Natural killer cell (primary cell): ENCODE results near the gene MAML3. TPM values are rescaled to one million over a fixed set of nuclear protein-coding genes. Genes with fewer than 3 reads are reported as not detected.

ENCODE experiments used
- ATAC-seq, 3 donors: fragments of 150-1000 bp in 2 of 3; fragments of 200-7000 bp in 1 of 3; cut with Tn5 transposase; 1 replicate in 1 of 3; 2 replicates in 2 of 3; pipeline ENCODE4 v1.10.0; 2021; ENCODE audit warnings: mild to moderate bottlenecking in 2 of 3, moderate library complexity in 2 of 3
- DNase-seq, 2 donors: peaks; one replicate each; pipeline versions ENCODE4 v3.0.0 to v3.0.0-alpha.2; 2013 to 2021; ENCODE audit warnings: mixed read lengths in 1 of 2
- H3K27ac ChIP-seq: one replicate; pipeline ENCODE4 v1.5.1; 2013; ENCODE audit warnings: mild to moderate bottlenecking, low read length
- H3K27me3 ChIP-seq: one replicate; pipeline ENCODE4 v1.6.1; 2013; ENCODE audit warnings: low read length; ENCODE audit not compliant: control insufficient read depth, insufficient read depth
- H3K36me3 ChIP-seq: one replicate; pipeline ENCODE4 v1.6.1; 2013; ENCODE audit warnings: low read length; ENCODE audit not compliant: control insufficient read depth, insufficient read depth
- H3K4me1 ChIP-seq: one replicate; pipeline ENCODE4 v1.6.1; 2013; ENCODE audit warnings: low read length; ENCODE audit not compliant: control insufficient read depth, insufficient read depth
- H3K4me3 ChIP-seq: one replicate; pipeline ENCODE4 v1.5.1; 2013; ENCODE audit warnings: low read length
- H3K9me3 ChIP-seq: one replicate; pipeline ENCODE4 v1.6.1; 2013; ENCODE audit warnings: low read length; ENCODE audit not compliant: control insufficient read depth, insufficient read depth
- H3K27ac Mint-ChIP-seq, 2 donors: one replicate each; pipeline ENCODE4 v1.8.0; 2022; ENCODE audit warnings: mild to moderate bottlenecking in 2 of 2, mixed read lengths in 2 of 2, moderate library complexity in 1 of 2
- H3K27me3 Mint-ChIP-seq, 2 donors: one replicate each; pipeline ENCODE4 v1.8.0; 2022; ENCODE audit warnings: low read depth in 2 of 2, mixed read lengths in 2 of 2
- H3K36me3 Mint-ChIP-seq: one replicate; pipeline ENCODE4 v1.8.0; 2022; ENCODE audit warnings: mixed read lengths
- H3K4me1 Mint-ChIP-seq, 2 donors: one replicate each; pipeline ENCODE4 v1.8.0; 2022; ENCODE audit warnings: mixed read lengths in 2 of 2
- H3K4me3 Mint-ChIP-seq: one replicate; pipeline ENCODE4 v1.8.0; 2022; ENCODE audit warnings: mild to moderate bottlenecking, moderate library complexity, mixed read lengths
- H3K9me3 Mint-ChIP-seq, 2 donors: one replicate each; pipeline ENCODE4 v1.8.0; 2022; ENCODE audit warnings: mixed read lengths in 2 of 2
- CTCF ChIP-seq: fragments of 200-600 bp; IDR thresholded peaks from one replicate; pipeline ENCODE4 v1.8.0; 2022; ENCODE audit warnings: antibody characterized with exemption
- WGBS: methylation state at CpG from one replicate; pipeline ENCODE4 v1.1.7; 2013; ENCODE audit warnings: missing lambda C conversion rate; ENCODE audit not compliant: insufficient coverage; 5-methylcytosine and 5-hydroxymethylcytosine counted together
- intact Hi-C: fragments of 100-400 bp; cut with micrococcal nuclease; formaldehyde crosslinking; loops from one replicate; pipeline ENCODE4 v1.14.2; 2022
- total RNA-seq, 4 donors: library from RNA; stranded (reverse); fragments of 120-200 nt in 1 of 4; gene quantifications; one replicate each; pipeline versions ENCODE4 v1.2.3 to v1.2.4, GENCODE V29; 2013 to 2022

MAML3 gene
- total RNA-seq, 3 donors from 2014 or later (not counting 1 experiment from before 2014, with no cell fraction given), result 1.7 to 5.6 (median 2.8) TPM

GRCh38 chr4:140134746-140135425 is 19.1 kb downstream of the MAML3 start:
- no peak overlapping the region for H3K4me3 ChIP-seq
- no peak for DNase-seq
- no peaks in the 10 kb centered on the region for H3K9me3 Mint-ChIP-seq

GRCh38 chr4:140133576-140133975 is 20.4 kb downstream of the MAML3 start:
- Mint-ChIP-seq H3K27me3 (peaks cover 13 to 18% of the 10 kb centered on the region in 2 donors), H3K4me1 (no peaks in the 10 kb centered on the region), H3K27ac (no peak overlapping the region), H3K9me3 (no peaks in the 10 kb centered on the region), H3K4me3 (no peak overlapping the region), H3K36me3 (no peaks in the 10 kb centered on the region)
- TF ChIP-seq CTCF, result no peak
- H3K4me1 ChIP-seq, result no peaks in the 10 kb centered on the region
- WGBS, result 100% methylated on average over 2 of the region's 3 CpGs
- ATAC-seq (no peak), DNase-seq (no peak)
- no peaks in the 10 kb centered on the region for H3K9me3 ChIP-seq
- intact Hi-C loops, result no loop called here
- no peaks in the 10 kb centered on the region for H3K27me3 ChIP-seq
- no peak overlapping the region for H3K27ac ChIP-seq
- H3K4me3 ChIP-seq, result no peak overlapping the region
- no peaks in the 10 kb centered on the region for H3K36me3 ChIP-seq

More at GRCh38 chr4:140134746-140135425, 19.1 kb downstream of the MAML3 start:
- Histone ChIP-seq H3K9me3 (no peaks in the 10 kb centered on the region), H3K4me1 (no peaks in the 10 kb centered on the region), H3K36me3 (no peaks in the 10 kb centered on the region), H3K27me3 (no peaks in the 10 kb centered on the region), H3K27ac (no peak overlapping the region)
- Mint-ChIP-seq H3K27ac (no peak overlapping the region), H3K4me3 (no peak overlapping the region), H3K36me3 (no peaks in the 10 kb centered on the region), H3K27me3 (peaks cover 13 to 18% of the 10 kb centered on the region in 2 donors), H3K4me1 (no peaks in the 10 kb centered on the region)
- no peak for ATAC-seq
- TF ChIP-seq CTCF, result no peak
- WGBS, result 84% methylated on average over 9 of the region's 9 CpGs
- intact Hi-C loops, result no loop called here

- ATAC-seq (no peak), DNase-seq (no peak)
- H3K4me3 ChIP-seq, result no peak overlapping the region
- H3K4me1 ChIP-seq, result no peaks in the 10 kb centered on the region
- H3K27me3 ChIP-seq, result no peaks in the 10 kb centered on the region
- H3K4me1 Mint-ChIP-seq, result no peaks in the 10 kb centered on the region
- peaks cover 7 to 12% of the 10 kb centered on the region in 2 donors for H3K27me3 Mint-ChIP-seq
- H3K9me3 Mint-ChIP-seq, result no peaks in the 10 kb centered on the region
- H3K9me3 ChIP-seq, result no peaks in the 10 kb centered on the region
- no peak overlapping the region for H3K27ac ChIP-seq
- no peaks in the 10 kb centered on the region for H3K36me3 Mint-ChIP-seq
- no peak overlapping the region for H3K4me3 Mint-ChIP-seq
- 87% methylated on average over 5 of the region's 5 CpGs for WGBS
- no peak for TF ChIP-seq CTCF
- H3K36me3 ChIP-seq, result no peaks in the 10 kb centered on the region
- no peak overlapping the region for H3K27ac Mint-ChIP-seq
- intact Hi-C loops, result no loop called here
These were observed 22.2 kb downstream of the MAML3 start for GRCh38 chr4:140131675-140132229.
